Motor neuron (in vitro differentiated cells): ENCODE measurements around the gene PTMS. TPM values are rescaled to one million over a fixed set of nuclear protein-coding genes. Genes with fewer than 3 reads are reported as not detected.

ENCODE experiments used
- ATAC-seq, 8 experiments: fragments of 200-7000 bp; cut with Tn5 transposase; replicated peaks in 6 of 8; 2 replicates each; pipeline ENCODE4 v1.8.0; 2021; ENCODE audit warnings: mild to moderate bottlenecking in 8 of 8, moderate library complexity in 8 of 8
- H3K27ac ChIP-seq, 2 donors: fragments of 250-450 bp; sonication (Bioruptor Pico); 2 replicates each; pipeline ENCODE4 v1.9.0; 2021; ENCODE audit warnings: antibody characterized with exemption in 2 of 2, mild to moderate bottlenecking in 2 of 2, moderate library complexity in 1 of 2
- H3K4me1 ChIP-seq, 2 donors: fragments of 250-450 bp; sonication (Bioruptor Pico); replicated peaks in 1 of 2; 2 replicates each; pipeline ENCODE4 v1.6.1; 2021; ENCODE audit warnings: antibody characterized with exemption in 2 of 2, mild to moderate bottlenecking in 2 of 2, moderate library complexity in 1 of 2
- H3K4me3 ChIP-seq, 5 donors: fragments of 250-450 bp; sonication (Bioruptor Pico); 2 replicates each; pipeline ENCODE4 v1.9.0; 2021; ENCODE audit warnings: antibody characterized with exemption in 5 of 5, mild to moderate bottlenecking in 5 of 5, moderate library complexity in 4 of 5
- WGBS, 10 experiments: fragments of 450-650 bp; shearing (Covaris generic); methylation state at CpG; one replicate each; pipeline ENCODE4 v1.0.0; 2022; 5-methylcytosine and 5-hydroxymethylcytosine counted together
- in situ Hi-C, 9 experiments: fragments of 400-800 bp; cut with MboI; loops; one replicate each; pipeline ENCODE4 v1.15.0; 2021; ENCODE audit warnings: low sequenced_read_pairs in 9 of 9, low pct_unique_long_range_greater_than_20kb in 2 of 9; ENCODE audit not compliant: unreplicated experiment in 9 of 9
- total RNA-seq, 8 experiments: library from RNA; unstranded; fragments of 300-600 nt; gene quantifications; 2 replicates each; pipeline versions ENCODE4 v1.2.3 to v1.2.4, GENCODE V29; 2022

The PTMS gene
- total RNA-seq, 8 experiments from 2014 or later: 117 to 609 (median 256) TPM

GRCh38 chr12:6768990-6769389 is 2.8 kb downstream of the PTMS start:
- ATAC-seq: peak in 1 of 8 experiments; percentile 0
- peaks cover 35 to 44% of the 10 kb centered on the region in 2 donors for H3K4me1 ChIP-seq
- in situ Hi-C loops: no loop called here
- WGBS, 10 experiments: no CpG with 5 or more reads among the region's 6 CpGs
- H3K4me3 ChIP-seq: peak overlapping the region; percentile 84 to 96 (median 92)
- peak overlapping the region; percentile 95 to 96 for H3K27ac ChIP-seq

GRCh38 chr12:6769666-6770065 is 3.5 kb downstream of the PTMS start:
- no peak for ATAC-seq
- 86 to 100% methylated on average over 1 to 2 of the region's 4 CpGs; no CpG with 5 or more reads in 8 of the 10 experiments for WGBS, 10 experiments
- Histone ChIP-seq H3K4me3 (peak overlapping the region in 1 of 5 donors; percentile 84), H3K27ac (no peak overlapping the region), H3K4me1 (peaks cover 35 to 45% of the 10 kb centered on the region in 2 donors)
- in situ Hi-C loops: no loop called here

- Histone ChIP-seq H3K4me1 (peaks cover 31 to 41% of the 10 kb centered on the region in 2 donors), H3K4me3 (no peak overlapping the region), H3K27ac (no peak overlapping the region)
- in situ Hi-C loops: no loop called here
- no peak for ATAC-seq
- WGBS, 10 experiments: 60 to 96% methylated on average over 1 to 4 of the region's 12 CpGs; no CpG with 5 or more reads in 8 of the 10 experiments
These were observed 3.9 kb downstream of the PTMS start for GRCh38 chr12:6770094-6770493.

- Histone ChIP-seq H3K4me3 (no peak overlapping the region), H3K4me1 (peaks cover 30 to 39% of the 10 kb centered on the region in 2 donors), H3K27ac (no peak overlapping the region)
- in situ Hi-C loops: no loop called here
- 20 to 83% (median 80%) methylated on average over 1 of the region's 10 CpGs; no CpG with 5 or more reads in 7 of the 10 experiments for whole genome bisulfite sequencing, 10 experiments
- ATAC-seq: no peak
These were observed 4.4 kb downstream of the PTMS start for GRCh38 chr12:6770600-6770999.

GRCh38 chr12:6771091-6771495 is 4.9 kb downstream of the PTMS start:
- peaks cover 30 to 39% of the 10 kb centered on the region in 2 donors for H3K4me1 ChIP-seq
- no peak overlapping the region for H3K4me3 ChIP-seq
- WGBS, 10 experiments: 92 to 100% (median 100%) methylated on average over 2 to 4 of the region's 4 CpGs; no CpG with 5 or more reads in 7 of the 10 experiments
- H3K27ac ChIP-seq: no peak overlapping the region
- in situ Hi-C loops: no loop called here
- ATAC-seq: no peak

GRCh38 chr12:6771509-6772330 is 5.6 kb downstream of the PTMS start:
- 78 to 100% (median 95%) methylated on average over 3 to 10 of the region's 12 CpGs for WGBS, 10 experiments
- no peak for ATAC-seq
- Histone ChIP-seq H3K4me1 (peaks cover 30 to 39% of the 10 kb centered on the region in 2 donors), H3K4me3 (no peak overlapping the region), H3K27ac (no peak overlapping the region)
- in situ Hi-C loops: no loop called here

GRCh38 chr12:6772331-6772695 is 6.2 kb downstream of the PTMS start, which contains the start of gene LAG3:
LAG3 (plus strand) TSS chr12:6772520; CDS start chr12:6772853, 333 bp downstream.
- no peak for ATAC-seq
- 50% methylated on average over 2 of the region's 15 CpGs; no CpG with 5 or more reads in 9 of the 10 experiments for WGBS, 10 experiments
- Histone ChIP-seq H3K27ac (no peak within 1 kb of the TSS), H3K4me1 (peaks cover 30 to 39% of the 10 kb centered on the region in 2 donors), H3K4me3 (no peak within 1 kb of the TSS)
- in situ Hi-C loops: no loop called here

- H3K4me3 ChIP-seq: peak overlapping the region in 1 of 5 donors; percentile 7
- peak in 3 of 8 experiments; percentile 2 to 4 (median 3) for ATAC-seq
- 50 to 100% (median 85%) methylated on average over 1 to 8 of the region's 21 CpGs; no CpG with 5 or more reads in 4 of the 10 experiments for WGBS, 10 experiments
These were observed 6.8 kb downstream of the PTMS start for GRCh38 chr12:6772726-6773589.

GRCh38 chr12:6773590-6774351 is 7.6 kb downstream of the PTMS start:
- H3K4me3 ChIP-seq: peak overlapping the region in 4 of 5 donors; percentile 7 to 19 (median 11)
- peak in 5 of 8 experiments; percentile 12 to 44 (median 37) for ATAC-seq
- no peak overlapping the region for H3K27ac ChIP-seq
- peaks cover 42 to 52% of the 10 kb centered on the region in 2 donors for H3K4me1 ChIP-seq
- 100% methylated on average over 2 of the region's 60 CpGs; no CpG with 5 or more reads in 9 of the 10 experiments for WGBS, 10 experiments
- in situ Hi-C loops: no loop called here

More at GRCh38 chr12:6772726-6773589, 6.8 kb downstream of the PTMS start:
- Histone ChIP-seq H3K4me1 (peaks cover 35 to 44% of the 10 kb centered on the region in 2 donors), H3K27ac (no peak overlapping the region)
- in situ Hi-C loops: no loop called here

GRCh38 chr12:6774499-6775062 is 8.4 kb downstream of the PTMS start:
- peaks cover 43 to 54% of the 10 kb centered on the region in 2 donors for H3K4me1 ChIP-seq
- H3K27ac ChIP-seq: no peak overlapping the region
- ATAC-seq: no peak
- in situ Hi-C loops: no loop called here
- H3K4me3 ChIP-seq: no peak overlapping the region
- 40 to 100% (median 96%) methylated on average over 1 to 5 of the region's 15 CpGs; no CpG with 5 or more reads in 3 of the 10 experiments for WGBS, 10 experiments

- no peak for ATAC-seq
- WGBS, 10 experiments: 68 to 100% (median 88%) methylated on average over 1 to 12 of the region's 16 CpGs
- in situ Hi-C loops: no loop called here
- no peak overlapping the region for H3K27ac ChIP-seq
- H3K4me1 ChIP-seq: peaks cover 40 to 52% of the 10 kb centered on the region in 2 donors
- no peak overlapping the region for H3K4me3 ChIP-seq
These were observed 9.3 kb downstream of the PTMS start for GRCh38 chr12:6775185-6776174.
